Heart left ventricle (tissue), 13 donors: ENCODE results near the gene GNB5.

Experiments used
- POLR2A ChIP-seq, 2 donors: fragments of 450-650 bp; IDR thresholded peaks; one replicate each; pipeline ENCODE4 v1.6.1; 2017; ENCODE audit warnings: antibody characterized with exemption in 2 of 2, mild to moderate bottlenecking in 2 of 2, moderate library complexity in 2 of 2
- TF ChIP-seq, protein P1 (sequence below), 12 donors: fragments of 200-600 bp; sonication (generic) in 4 of 12; IDR thresholded peaks; one replicate each; pipeline versions ENCODE4 v1.5.0 to v1.8.0; 2018 to 2022; ENCODE audit warnings: antibody characterized with exemption in 12 of 12, mild to moderate bottlenecking in 5 of 12
- donor health status: ischemic (EF 13 %, LVEDD 7.1; RV severe dilation, severe dysfunction).
- donor health status: DM: no; HTN: yes; CAD: no.
- donor health status: DM: no; HTN: no; CAD: no.
- donor health status: ischemic (EF 25% LVEDD 6.9; RV normal size, moderate dysfunction).
- donor health status: ischemic (EF 25% LVEDD 5.7; RV mildly dilated, moderate dysfunction).
- donor health status: ischemic (EF 35%, LVEDD 5.7; RV mildly dilated, moderate dysfunction).
- donor health status: nonischemic (EF 11% LVEDD 7.7; RV severe dilation, severe dysfunction).
- donor health status: DM: yes; HTN: yes; CAD: no.
- donor health status: PGD.
- donor health status: ischemic (EF 29% LVEDD 5.4; RV normal size, mild dysfunction).
- donor health status: nonischemic (EF 23%, LVEDD 6.1; RV moderate dilation, normal function).

- TF ChIP-seq, protein P1, sequence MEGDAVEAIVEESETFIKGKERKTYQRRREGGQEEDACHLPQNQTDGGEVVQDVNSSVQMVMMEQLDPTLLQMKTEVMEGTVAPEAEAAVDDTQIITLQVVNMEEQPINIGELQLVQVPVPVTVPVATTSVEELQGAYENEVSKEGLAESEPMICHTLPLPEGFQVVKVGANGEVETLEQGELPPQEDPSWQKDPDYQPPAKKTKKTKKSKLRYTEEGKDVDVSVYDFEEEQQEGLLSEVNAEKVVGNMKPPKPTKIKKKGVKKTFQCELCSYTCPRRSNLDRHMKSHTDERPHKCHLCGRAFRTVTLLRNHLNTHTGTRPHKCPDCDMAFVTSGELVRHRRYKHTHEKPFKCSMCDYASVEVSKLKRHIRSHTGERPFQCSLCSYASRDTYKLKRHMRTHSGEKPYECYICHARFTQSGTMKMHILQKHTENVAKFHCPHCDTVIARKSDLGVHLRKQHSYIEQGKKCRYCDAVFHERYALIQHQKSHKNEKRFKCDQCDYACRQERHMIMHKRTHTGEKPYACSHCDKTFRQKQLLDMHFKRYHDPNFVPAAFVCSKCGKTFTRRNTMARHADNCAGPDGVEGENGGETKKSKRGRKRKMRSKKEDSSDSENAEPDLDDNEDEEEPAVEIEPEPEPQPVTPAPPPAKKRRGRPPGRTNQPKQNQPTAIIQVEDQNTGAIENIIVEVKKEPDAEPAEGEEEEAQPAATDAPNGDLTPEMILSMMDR (IDR thresholded peaks at IDR 0.05) = no peak
- no peak for TF ChIP-seq POLR2A (IDR thresholded peaks at IDR 0.05)
These were observed 53.5 kb downstream of the GNB5 start for GRCh38 chr15:52137432-52138357.
